ENCODE measurements around the gene TMTC2.
A peak's percentile ranks its signal among the peaks of the same experiment; 100 is the strongest.

The TMTC2 gene

DNA sequence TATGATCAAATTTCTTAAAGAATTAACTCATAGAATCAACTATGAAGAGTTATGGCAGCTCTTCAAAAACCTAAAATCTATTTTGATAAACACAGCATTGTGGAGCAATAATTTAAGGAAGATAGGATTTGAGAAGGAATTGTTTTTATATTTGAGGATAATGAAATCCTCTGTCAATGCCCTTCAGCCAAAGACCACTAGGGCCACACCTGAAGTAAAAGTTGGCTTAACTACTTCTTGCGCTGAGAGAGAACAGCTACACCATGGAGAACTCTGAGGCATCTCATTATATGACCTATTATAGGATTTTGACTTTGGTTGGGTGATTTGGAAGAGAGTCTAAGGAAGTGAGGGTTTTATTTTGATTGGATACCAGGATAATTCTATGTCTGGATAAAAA lies 237.2 kb downstream of the TMTC2 start:
- H3K9me3 ChIP-seq (ENCODE audit: control insufficient read depth in 2 of 2, low read length in 2 of 2), result no peaks in the 10 kb centered on the region
- H3K27me3 ChIP-seq (ENCODE audit: control insufficient read depth in 1 of 2, insufficient read depth in 2 of 2, low read length in 2 of 2), result no peaks in the 10 kb centered on the region
- no peaks in the 10 kb centered on the region for H3K4me1 ChIP-seq (ENCODE audit: control insufficient read depth, insufficient read depth, low read length)
- H3K36me3 ChIP-seq (ENCODE audit: control insufficient read depth in 2 of 2, insufficient read depth in 2 of 2, low read length in 2 of 2), result no peaks in the 10 kb centered on the region
- no peak overlapping the region for H3K4me3 ChIP-seq (ENCODE audit: low read length in 2 of 2)
- H3K9ac ChIP-seq (ENCODE audit: low read length in 2 of 2), result no peak overlapping the region
- no peak overlapping the region for H3K27ac ChIP-seq (ENCODE audit: low read length)

DNA sequence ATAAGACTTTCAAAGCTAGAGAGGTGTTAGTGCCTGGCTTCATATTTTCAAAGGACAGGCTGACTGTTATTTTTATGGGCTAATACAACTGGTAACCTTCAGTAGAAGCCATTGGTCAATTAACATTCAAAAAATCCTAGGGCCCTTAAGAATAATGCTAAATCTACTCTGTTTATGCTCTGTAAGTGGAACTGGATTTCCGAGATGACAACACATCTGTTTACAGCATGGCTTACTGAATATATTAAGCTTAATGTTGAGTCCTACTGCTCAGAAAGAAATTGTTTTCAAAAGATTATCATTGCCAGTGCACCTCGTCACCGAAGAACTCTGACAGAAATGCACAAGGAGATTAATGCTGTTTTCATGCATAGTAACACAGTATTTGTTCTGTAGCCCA lies 239.9 kb downstream of the TMTC2 start:
- H3K9ac ChIP-seq (ENCODE audit: low read length in 2 of 2), result no peak overlapping the region
- H3K4me1 ChIP-seq (ENCODE audit: control insufficient read depth, insufficient read depth, low read length), result no peaks in the 10 kb centered on the region
- H3K36me3 ChIP-seq (ENCODE audit: control insufficient read depth in 2 of 2, insufficient read depth in 2 of 2, low read length in 2 of 2), result no peaks in the 10 kb centered on the region
- no peaks in the 10 kb centered on the region for H3K9me3 ChIP-seq (ENCODE audit: control insufficient read depth in 2 of 2, low read length in 2 of 2)
- no peak overlapping the region for H3K27ac ChIP-seq (ENCODE audit: low read length)
- no peaks in the 10 kb centered on the region for H3K27me3 ChIP-seq (ENCODE audit: control insufficient read depth in 1 of 2, insufficient read depth in 2 of 2, low read length in 2 of 2)
- H3K4me3 ChIP-seq (ENCODE audit: low read length in 2 of 2), result no peak overlapping the region

DNA sequence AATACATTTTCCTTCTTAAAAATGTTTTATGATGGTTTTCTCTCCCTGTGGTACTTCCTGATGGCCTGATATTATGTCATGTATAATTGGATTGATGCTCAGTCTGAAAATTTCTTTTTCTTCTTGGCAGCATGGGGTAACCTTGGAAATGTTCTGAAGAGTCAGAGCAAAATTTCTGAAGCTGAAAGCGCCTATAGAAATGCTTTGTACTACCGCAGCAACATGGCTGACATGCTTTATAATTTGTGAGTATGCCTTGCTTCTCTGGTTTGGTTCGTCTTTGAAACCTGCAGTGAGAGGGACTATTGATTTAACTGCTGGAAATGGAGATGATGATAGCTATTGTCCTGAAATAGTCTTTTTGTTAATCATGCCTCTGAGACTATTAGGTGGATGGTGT lies 243.6 kb downstream of the TMTC2 start:
- Histone ChIP-seq H3K9ac (ENCODE audit: low read length in 2 of 2) (no peak overlapping the region), H3K36me3 (ENCODE audit: control insufficient read depth in 2 of 2, insufficient read depth in 2 of 2, low read length in 2 of 2) (no peaks in the 10 kb centered on the region), H3K4me3 (ENCODE audit: low read length in 2 of 2) (no peak overlapping the region), H3K4me1 (ENCODE audit: control insufficient read depth, insufficient read depth, low read length) (no peaks in the 10 kb centered on the region), H3K9me3 (ENCODE audit: control insufficient read depth in 2 of 2, low read length in 2 of 2) (no peaks in the 10 kb centered on the region), H3K27ac (ENCODE audit: low read length) (no peak overlapping the region), H3K27me3 (ENCODE audit: control insufficient read depth in 1 of 2, insufficient read depth in 2 of 2, low read length in 2 of 2) (no peaks in the 10 kb centered on the region)

DNA sequence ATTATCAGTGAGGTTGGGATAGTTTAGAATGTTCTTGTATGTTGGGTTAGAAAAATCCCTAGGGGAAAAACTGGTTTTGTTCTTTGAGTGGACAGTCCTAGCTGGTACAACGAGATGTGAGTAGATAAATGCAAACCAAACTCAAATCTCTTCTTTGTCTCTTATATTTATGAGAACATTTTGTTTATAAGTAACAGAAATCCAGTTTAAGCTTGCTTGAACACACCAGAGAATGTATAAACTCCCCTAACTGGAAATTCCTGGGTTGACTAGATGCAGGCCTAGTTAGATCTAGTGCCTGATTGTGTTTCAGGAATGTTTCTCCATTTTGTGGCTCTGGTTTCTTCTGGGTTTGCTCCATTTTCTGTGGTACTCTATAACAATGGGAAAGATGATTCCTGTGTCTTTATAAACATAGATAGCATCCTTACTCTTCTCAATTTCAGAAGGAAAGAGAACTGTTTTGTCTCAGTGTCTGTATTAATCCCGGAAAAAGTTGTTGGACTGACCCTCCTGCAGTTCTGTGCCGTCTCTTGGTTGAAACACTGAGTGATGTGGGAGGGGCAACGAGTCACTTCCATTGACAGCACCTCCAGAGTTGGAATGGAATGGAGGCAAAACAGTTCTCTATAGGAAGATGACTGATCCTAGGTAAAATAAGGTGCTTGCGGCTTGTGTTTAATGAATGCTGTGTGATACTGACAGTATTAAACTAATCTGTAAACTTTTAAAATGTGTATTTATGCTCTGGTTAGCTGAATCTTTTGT lies 244.8 kb downstream of the TMTC2 start:
- H3K27me3 ChIP-seq (ENCODE audit: control insufficient read depth in 1 of 2, insufficient read depth in 2 of 2, low read length in 2 of 2), result no peaks in the 10 kb centered on the region

DNA sequence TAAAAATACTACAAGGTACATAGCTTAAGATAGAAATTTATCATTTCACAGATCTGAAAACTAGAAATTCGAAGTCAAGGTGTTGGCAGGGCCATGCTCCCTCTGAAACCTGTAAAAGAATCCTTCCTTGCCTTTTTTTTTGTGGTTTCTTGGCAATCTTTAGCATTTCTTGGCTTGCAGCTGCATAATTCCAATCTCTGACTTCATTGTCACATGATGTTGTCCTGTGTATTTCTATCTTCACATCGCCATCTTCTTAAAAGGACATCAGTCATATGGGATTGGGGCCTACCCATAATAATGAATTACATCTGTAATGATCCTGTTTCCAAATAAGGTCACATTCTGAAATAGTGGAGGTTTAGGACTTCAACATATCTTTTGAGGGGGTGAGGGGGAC lies 250.4 kb downstream of the TMTC2 start:
- Histone ChIP-seq H3K4me3 (ENCODE audit: low read length in 2 of 2) (no peak overlapping the region), H3K9ac (ENCODE audit: low read length in 2 of 2) (no peak overlapping the region), H3K36me3 (ENCODE audit: control insufficient read depth in 2 of 2, insufficient read depth in 2 of 2, low read length in 2 of 2) (no peaks in the 10 kb centered on the region), H3K27me3 (ENCODE audit: control insufficient read depth in 1 of 2, insufficient read depth in 2 of 2, low read length in 2 of 2) (no peaks in the 10 kb centered on the region), H3K9me3 (ENCODE audit: control insufficient read depth in 2 of 2, low read length in 2 of 2) (no peaks in the 10 kb centered on the region), H3K4me1 (ENCODE audit: control insufficient read depth, insufficient read depth, low read length) (no peaks in the 10 kb centered on the region), H3K27ac (ENCODE audit: low read length) (no peak overlapping the region)

More for the DNA sequence above, 244.8 kb downstream of the TMTC2 start:
- H3K36me3 ChIP-seq (ENCODE audit: control insufficient read depth in 2 of 2, insufficient read depth in 2 of 2, low read length in 2 of 2), result no peaks in the 10 kb centered on the region
- H3K9me3 ChIP-seq (ENCODE audit: control insufficient read depth in 2 of 2, low read length in 2 of 2), result no peaks in the 10 kb centered on the region
- no peak overlapping the region for H3K9ac ChIP-seq (ENCODE audit: low read length in 2 of 2)
- no peak overlapping the region for H3K4me3 ChIP-seq (ENCODE audit: low read length in 2 of 2)
- H3K4me1 ChIP-seq (ENCODE audit: control insufficient read depth, insufficient read depth, low read length), result no peaks in the 10 kb centered on the region
- H3K27ac ChIP-seq (ENCODE audit: low read length), result no peak overlapping the region

DNA sequence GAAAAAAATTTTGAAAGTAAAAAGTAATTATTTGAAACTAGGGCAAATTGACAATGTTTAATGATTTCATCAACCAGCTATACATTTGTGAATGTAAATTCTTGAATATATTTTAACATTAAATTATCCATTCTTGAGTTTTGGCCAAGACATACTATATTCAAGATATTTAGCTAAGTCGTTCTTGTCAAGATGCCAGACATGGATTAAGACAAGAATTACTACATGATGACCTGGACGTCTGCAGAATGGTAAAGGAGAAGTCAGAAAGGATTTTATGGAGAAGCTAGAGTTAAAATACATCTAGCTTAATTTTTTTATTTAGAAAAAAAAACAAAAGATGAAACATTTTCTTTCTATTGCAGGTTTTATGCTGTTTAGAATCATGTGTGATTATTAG lies 255.8 kb downstream of the TMTC2 start:
- H3K4me1 ChIP-seq (ENCODE audit: control insufficient read depth, insufficient read depth, low read length), result peaks cover 3% of the 10 kb centered on the region
- H3K9ac ChIP-seq (ENCODE audit: low read length in 2 of 2), result no peak overlapping the region
- H3K27ac ChIP-seq (ENCODE audit: low read length), result no peak overlapping the region
- H3K36me3 ChIP-seq (ENCODE audit: control insufficient read depth in 2 of 2, insufficient read depth in 2 of 2, low read length in 2 of 2), result no peaks in the 10 kb centered on the region
- no peaks in the 10 kb centered on the region for H3K9me3 ChIP-seq (ENCODE audit: control insufficient read depth in 2 of 2, low read length in 2 of 2)
- no peak overlapping the region for H3K4me3 ChIP-seq (ENCODE audit: low read length in 2 of 2)
- H3K27me3 ChIP-seq (ENCODE audit: control insufficient read depth in 1 of 2, insufficient read depth in 2 of 2, low read length in 2 of 2), result no peaks in the 10 kb centered on the region

DNA sequence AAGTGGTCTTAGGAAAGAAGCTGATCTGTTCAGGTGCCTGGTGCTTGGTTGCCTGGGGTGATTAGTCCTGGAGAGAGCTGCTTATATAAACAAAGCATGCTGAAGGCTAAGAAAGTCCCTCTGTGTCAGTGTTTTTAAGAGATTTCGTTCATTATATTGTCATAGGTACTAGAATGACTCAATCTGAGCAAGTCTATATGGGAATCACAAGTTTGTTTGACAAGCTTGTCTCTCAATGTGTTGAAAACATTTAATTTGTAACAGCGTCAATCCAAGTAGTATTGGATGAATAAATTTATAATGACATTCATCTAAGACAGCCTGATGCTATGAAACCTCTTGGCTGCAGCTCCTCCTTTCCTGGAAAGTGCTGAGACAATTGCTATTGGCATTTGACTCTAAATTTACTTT lies 256.3 kb downstream of the TMTC2 start:
- H3K4me3 ChIP-seq (ENCODE audit: low read length in 2 of 2), result peak overlapping the region in 1 of 2 donors; percentile 8
- no peak overlapping the region for H3K9ac ChIP-seq (ENCODE audit: low read length in 2 of 2)
- peaks cover 3% of the 10 kb centered on the region for H3K4me1 ChIP-seq (ENCODE audit: control insufficient read depth, insufficient read depth, low read length)
- no peaks in the 10 kb centered on the region for H3K36me3 ChIP-seq (ENCODE audit: control insufficient read depth in 2 of 2, insufficient read depth in 2 of 2, low read length in 2 of 2)
- no peaks in the 10 kb centered on the region for H3K27me3 ChIP-seq (ENCODE audit: control insufficient read depth in 1 of 2, insufficient read depth in 2 of 2, low read length in 2 of 2)
- H3K9me3 ChIP-seq (ENCODE audit: control insufficient read depth in 2 of 2, low read length in 2 of 2), result no peaks in the 10 kb centered on the region
- H3K27ac ChIP-seq (ENCODE audit: low read length), result no peak overlapping the region

DNA sequence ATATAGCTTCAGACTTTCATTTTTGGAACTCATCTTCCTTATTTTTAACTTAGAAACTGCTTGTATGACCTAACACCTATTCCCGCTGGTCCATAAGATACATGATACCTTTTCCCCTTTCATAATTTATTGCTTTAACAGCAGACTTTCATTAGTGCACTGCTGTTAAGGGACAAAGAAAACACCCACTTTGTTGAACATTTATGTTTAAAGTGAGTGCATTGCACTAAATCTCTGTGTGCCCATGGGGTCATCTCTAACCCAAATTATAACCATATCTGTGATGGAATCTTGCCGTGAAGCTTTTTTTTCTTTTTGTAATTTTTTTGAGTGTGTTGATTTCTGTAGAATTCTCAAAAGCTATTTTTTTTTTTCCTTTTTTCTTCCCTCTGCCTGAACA lies 261.8 kb downstream of the TMTC2 start:
- Histone ChIP-seq H3K4me1 (ENCODE audit: control insufficient read depth, insufficient read depth, low read length) (no peaks in the 10 kb centered on the region), H3K27me3 (ENCODE audit: control insufficient read depth in 1 of 2, insufficient read depth in 2 of 2, low read length in 2 of 2) (no peaks in the 10 kb centered on the region), H3K36me3 (ENCODE audit: control insufficient read depth in 2 of 2, insufficient read depth in 2 of 2, low read length in 2 of 2) (no peaks in the 10 kb centered on the region), H3K4me3 (ENCODE audit: low read length in 2 of 2) (no peak overlapping the region), H3K27ac (ENCODE audit: low read length) (no peak overlapping the region), H3K9me3 (ENCODE audit: control insufficient read depth in 2 of 2, low read length in 2 of 2) (no peaks in the 10 kb centered on the region), H3K9ac (ENCODE audit: low read length in 2 of 2) (no peak overlapping the region)

DNA sequence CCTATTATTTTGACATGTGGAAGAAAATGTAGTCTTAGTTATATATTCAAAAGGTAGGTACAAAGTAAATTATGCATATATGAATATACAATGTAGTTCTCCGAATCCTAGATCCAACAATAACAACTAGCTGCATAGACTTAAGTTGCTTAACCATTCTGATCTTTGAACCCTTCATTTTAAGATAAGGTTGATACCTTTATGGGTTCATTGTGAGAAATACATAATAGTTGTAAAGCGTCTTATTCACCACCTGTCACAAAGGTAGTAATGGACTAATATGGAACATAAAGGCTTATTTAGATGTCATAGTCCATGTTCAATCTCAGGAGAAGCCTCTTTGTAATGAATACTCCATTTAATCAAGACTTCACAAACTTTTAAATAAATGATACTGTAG lies 263.6 kb downstream of the TMTC2 start:
- Histone ChIP-seq H3K4me3 (ENCODE audit: low read length in 2 of 2) (no peak overlapping the region), H3K27ac (ENCODE audit: low read length) (no peak overlapping the region)

DNA sequence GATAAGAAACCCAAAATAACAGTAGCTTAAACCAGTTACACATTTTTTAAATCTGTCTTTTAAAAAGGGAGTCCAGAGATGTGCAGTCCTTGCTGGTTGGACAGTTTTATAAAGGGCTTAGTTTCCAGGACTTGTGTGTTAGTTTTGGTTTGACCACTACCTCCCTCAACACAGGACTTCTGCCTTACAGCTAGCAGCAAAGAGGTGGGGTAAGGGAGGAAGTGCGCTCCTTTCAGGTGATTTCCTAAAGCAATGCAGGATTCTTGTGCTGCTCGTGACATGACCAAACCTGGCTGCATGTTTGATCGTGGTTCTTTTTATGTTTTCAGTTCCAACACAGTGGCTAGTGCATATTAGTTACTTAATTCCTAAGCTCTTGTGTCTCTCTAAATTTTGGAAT lies 266.2 kb downstream of the TMTC2 start:
- no peaks in the 10 kb centered on the region for H3K9me3 ChIP-seq (ENCODE audit: control insufficient read depth in 2 of 2, low read length in 2 of 2)
- H3K27me3 ChIP-seq (ENCODE audit: control insufficient read depth in 1 of 2, insufficient read depth in 2 of 2, low read length in 2 of 2), result no peaks in the 10 kb centered on the region
- no peak overlapping the region for H3K4me3 ChIP-seq (ENCODE audit: low read length in 2 of 2)

More for the DNA sequence above, 263.6 kb downstream of the TMTC2 start:
- Histone ChIP-seq H3K9ac (ENCODE audit: low read length in 2 of 2) (no peak overlapping the region), H3K9me3 (ENCODE audit: control insufficient read depth in 2 of 2, low read length in 2 of 2) (no peaks in the 10 kb centered on the region), H3K4me1 (ENCODE audit: control insufficient read depth, insufficient read depth, low read length) (no peaks in the 10 kb centered on the region), H3K27me3 (ENCODE audit: control insufficient read depth in 1 of 2, insufficient read depth in 2 of 2, low read length in 2 of 2) (no peaks in the 10 kb centered on the region), H3K36me3 (ENCODE audit: control insufficient read depth in 2 of 2, insufficient read depth in 2 of 2, low read length in 2 of 2) (no peaks in the 10 kb centered on the region)

DNA sequence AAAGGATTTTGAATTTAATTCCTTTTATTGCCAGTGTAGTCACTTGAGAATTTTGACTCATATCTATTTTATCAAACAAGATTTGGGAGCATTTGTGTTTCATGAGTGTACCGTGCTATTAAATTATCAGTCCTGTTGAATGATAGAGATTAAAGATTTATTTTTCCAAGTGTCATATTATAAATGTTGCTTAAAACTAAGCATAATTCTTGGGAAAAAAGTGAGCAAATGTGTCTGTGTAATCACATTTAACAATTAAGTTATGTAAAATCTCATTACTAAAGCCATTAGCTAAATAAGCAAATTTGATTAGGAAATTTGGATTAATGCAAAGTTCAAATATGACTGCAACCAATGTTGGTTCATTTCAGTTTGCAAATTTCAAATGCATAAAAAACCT lies 266.7 kb downstream of the TMTC2 start:
- no peaks in the 10 kb centered on the region for H3K27me3 ChIP-seq (ENCODE audit: control insufficient read depth in 1 of 2, insufficient read depth in 2 of 2, low read length in 2 of 2)
- H3K9ac ChIP-seq (ENCODE audit: low read length in 2 of 2), result no peak overlapping the region
- H3K9me3 ChIP-seq (ENCODE audit: control insufficient read depth in 2 of 2, low read length in 2 of 2), result no peaks in the 10 kb centered on the region
- no peaks in the 10 kb centered on the region for H3K4me1 ChIP-seq (ENCODE audit: control insufficient read depth, insufficient read depth, low read length)
- no peak overlapping the region for H3K4me3 ChIP-seq (ENCODE audit: low read length in 2 of 2)
- H3K36me3 ChIP-seq (ENCODE audit: control insufficient read depth in 2 of 2, insufficient read depth in 2 of 2, low read length in 2 of 2), result no peaks in the 10 kb centered on the region
- no peak overlapping the region for H3K27ac ChIP-seq (ENCODE audit: low read length)

More for the DNA sequence above, 266.2 kb downstream of the TMTC2 start:
- no peak overlapping the region for H3K27ac ChIP-seq (ENCODE audit: low read length)
- H3K4me1 ChIP-seq (ENCODE audit: control insufficient read depth, insufficient read depth, low read length), result no peaks in the 10 kb centered on the region
- H3K9ac ChIP-seq (ENCODE audit: low read length in 2 of 2), result no peak overlapping the region
- no peaks in the 10 kb centered on the region for H3K36me3 ChIP-seq (ENCODE audit: control insufficient read depth in 2 of 2, insufficient read depth in 2 of 2, low read length in 2 of 2)
